NCI-H1417 treated with DMSO at 0.1 percent for 48 hours (cell line): Measurements from ENCODE around the gene LRTM2.

Source experiments
- DNase-seq: peaks from one replicate; lab custom pipeline; 2025; lab: John Stamatoyannopoulos, UW

The LRTM2 gene

GRCh38 chr12:1820191-1820895 lies at the start of gene LRTM2:
Gene LRTM2, plus strand, starts transcription at chr12:1820565. Its CDS starts 7,584 bp downstream, at chr12:1828149.
- no peak for DNase-seq

GRCh38 chr12:1773937-1774655 lies 46.3 kb upstream of the LRTM2 start:
- DNase-seq, result no peak

- no peak for DNase-seq
Measured at GRCh38 chr12:1776170-1776921, 44.0 kb upstream of the LRTM2 start.

- no peak for DNase-seq
Measured at GRCh38 chr12:1777798-1778197, 42.6 kb upstream of the LRTM2 start.

GRCh38 chr12:1778911-1779310 lies 41.5 kb upstream of the LRTM2 start:
- DNase-seq, result no peak

GRCh38 chr12:1779783-1780182 lies 40.6 kb upstream of the LRTM2 start:
- no peak for DNase-seq

GRCh38 chr12:1781772-1782171 lies 38.6 kb upstream of the LRTM2 start:
- no peak for DNase-seq

- no peak for DNase-seq
Measured at GRCh38 chr12:1782215-1782614, 38.1 kb upstream of the LRTM2 start.

- no peak for DNase-seq
Measured at GRCh38 chr12:1787714-1788113, 32.7 kb upstream of the LRTM2 start.

- DNase-seq, result no peak
Measured at GRCh38 chr12:1790444-1790843, 29.9 kb upstream of the LRTM2 start.

- no peak for DNase-seq
Measured at GRCh38 chr12:1791104-1791841, 29.1 kb upstream of the LRTM2 start.

- DNase-seq, result no peak
Measured at GRCh38 chr12:1792406-1792805, 28.0 kb upstream of the LRTM2 start.

GRCh38 chr12:1793426-1794210 lies 26.7 kb upstream of the LRTM2 start:
- no peak for DNase-seq

GRCh38 chr12:1794440-1795090 lies 25.8 kb upstream of the LRTM2 start:
- no peak for DNase-seq

- DNase-seq, result no peak
Measured at GRCh38 chr12:1795221-1795784, 25.1 kb upstream of the LRTM2 start.

GRCh38 chr12:1795785-1796514 lies 24.4 kb upstream of the LRTM2 start:
- DNase-seq, result peak; percentile 10

GRCh38 chr12:1796515-1797010 lies 23.8 kb upstream of the LRTM2 start:
- no peak for DNase-seq

GRCh38 chr12:1797011-1797901 lies 23.1 kb upstream of the LRTM2 start:
- DNase-seq, result no peak
